ENCODE results near the gene DROSHA. TPM values are rescaled to one million over a fixed set of nuclear protein-coding genes. Genes with fewer than 3 reads are reported as not detected.

The DROSHA gene
- total RNA-seq, 3 donors from 2014 or later (not counting 1 experiment from before 2014, with no cell fraction given) = 44.9 to 55.9 (median 50.5) TPM

- no peaks in the 10 kb centered on the region for H3K36me3 Mint-ChIP-seq
- Histone ChIP-seq H3K4me1 (ENCODE audit: control insufficient read depth, insufficient read depth, low read length) (no peaks in the 10 kb centered on the region), H3K27ac (ENCODE audit: low read length) (no peak overlapping the region), H3K9me3 (ENCODE audit: control insufficient read depth, insufficient read depth, low read length) (no peaks in the 10 kb centered on the region), H3K27me3 (ENCODE audit: control insufficient read depth, insufficient read depth, low read length) (no peaks in the 10 kb centered on the region), H3K36me3 (ENCODE audit: control insufficient read depth, insufficient read depth, low read length) (no peaks in the 10 kb centered on the region), H3K4me3 (ENCODE audit: low read length) (no peak overlapping the region)
- intact Hi-C loops (cut with micrococcal nuclease) = no loop called here
- TF ChIP-seq CTCF (IDR thresholded peaks at IDR 0.05) = no peak
- no peaks in the 10 kb centered on the region for H3K4me1 Mint-ChIP-seq
- DNase-seq = no peak
- no peak for ATAC-seq
- H3K27ac Mint-ChIP-seq = no peak overlapping the region
- WGBS (ENCODE audit: insufficient coverage) = 39% methylated on average over 4 of the region's 4 CpGs
- H3K9me3 Mint-ChIP-seq = no peaks in the 10 kb centered on the region
- H3K27me3 Mint-ChIP-seq (ENCODE audit: low read depth in 2 of 2) = no peaks in the 10 kb centered on the region
- no peak overlapping the region for H3K4me3 Mint-ChIP-seq
Measured at GRCh38 chr5:31563216-31563615, 31.3 kb upstream of the DROSHA start.

GRCh38 chr5:31561946-31562345 is 30.1 kb upstream of the DROSHA start:
- no peak for ATAC-seq
- TF ChIP-seq CTCF (IDR thresholded peaks at IDR 0.05) = no peak
- H3K27ac ChIP-seq (ENCODE audit: low read length) = no peak overlapping the region
- H3K36me3 ChIP-seq (ENCODE audit: control insufficient read depth, insufficient read depth, low read length) = no peaks in the 10 kb centered on the region
- Mint-ChIP-seq H3K9me3 (no peaks in the 10 kb centered on the region), H3K27ac (no peak overlapping the region), H3K36me3 (no peaks in the 10 kb centered on the region), H3K27me3 (ENCODE audit: low read depth in 2 of 2) (no peaks in the 10 kb centered on the region), H3K4me1 (no peaks in the 10 kb centered on the region), H3K4me3 (no peak overlapping the region)
- H3K9me3 ChIP-seq (ENCODE audit: control insufficient read depth, insufficient read depth, low read length) = no peaks in the 10 kb centered on the region
- H3K4me1 ChIP-seq (ENCODE audit: control insufficient read depth, insufficient read depth, low read length) = no peaks in the 10 kb centered on the region
- 100% methylated on average over 1 of the region's 1 CpG for WGBS (ENCODE audit: insufficient coverage)
- intact Hi-C loops (cut with micrococcal nuclease) = no loop called here
- H3K4me3 ChIP-seq (ENCODE audit: low read length) = no peak overlapping the region
- no peak for DNase-seq
- H3K27me3 ChIP-seq (ENCODE audit: control insufficient read depth, insufficient read depth, low read length) = no peaks in the 10 kb centered on the region

- no peak overlapping the region for H3K4me3 Mint-ChIP-seq
- no peaks in the 10 kb centered on the region for H3K9me3 Mint-ChIP-seq
- DNase-seq (no peak), ATAC-seq (no peak)
- WGBS (ENCODE audit: insufficient coverage) = 96% methylated on average over 3 of the region's 3 CpGs
- Histone ChIP-seq H3K4me3 (ENCODE audit: low read length) (no peak overlapping the region), H3K36me3 (ENCODE audit: control insufficient read depth, insufficient read depth, low read length) (peaks cover 5% of the 10 kb centered on the region), H3K27me3 (ENCODE audit: control insufficient read depth, insufficient read depth, low read length) (no peaks in the 10 kb centered on the region), H3K27ac (ENCODE audit: low read length) (no peak overlapping the region), H3K9me3 (ENCODE audit: control insufficient read depth, insufficient read depth, low read length) (no peaks in the 10 kb centered on the region), H3K4me1 (ENCODE audit: control insufficient read depth, insufficient read depth, low read length) (no peaks in the 10 kb centered on the region)
- intact Hi-C loops (cut with micrococcal nuclease) = no loop called here
- H3K27ac Mint-ChIP-seq = no peak overlapping the region
- H3K27me3 Mint-ChIP-seq (ENCODE audit: low read depth in 2 of 2) = no peaks in the 10 kb centered on the region
- no peaks in the 10 kb centered on the region for H3K4me1 Mint-ChIP-seq
- TF ChIP-seq CTCF (IDR thresholded peaks at IDR 0.05) = no peak
- H3K36me3 Mint-ChIP-seq = no peaks in the 10 kb centered on the region
Measured at GRCh38 chr5:31559942-31560341, 28.0 kb upstream of the DROSHA start.

GRCh38 chr5:31556461-31556860 is 24.6 kb upstream of the DROSHA start:
- H3K36me3 ChIP-seq (ENCODE audit: control insufficient read depth, insufficient read depth, low read length) = peaks cover 28% of the 10 kb centered on the region
- H3K27ac ChIP-seq (ENCODE audit: low read length) = no peak overlapping the region
- no peak for ATAC-seq
- no peak for TF ChIP-seq CTCF (IDR thresholded peaks at IDR 0.05)
- H3K9me3 ChIP-seq (ENCODE audit: control insufficient read depth, insufficient read depth, low read length) = no peaks in the 10 kb centered on the region
- H3K4me3 ChIP-seq (ENCODE audit: low read length) = no peak overlapping the region
- no peaks in the 10 kb centered on the region for H3K4me1 ChIP-seq (ENCODE audit: control insufficient read depth, insufficient read depth, low read length)
- no peaks in the 10 kb centered on the region for H3K27me3 ChIP-seq (ENCODE audit: control insufficient read depth, insufficient read depth, low read length)
- no peak for DNase-seq
- H3K9me3 Mint-ChIP-seq = no peaks in the 10 kb centered on the region
- no peaks in the 10 kb centered on the region for H3K27me3 Mint-ChIP-seq (ENCODE audit: low read depth in 2 of 2)
- H3K27ac Mint-ChIP-seq = no peak overlapping the region
- intact Hi-C loops (cut with micrococcal nuclease) = no loop called here
- 94% methylated on average over 2 of the region's 3 CpGs for WGBS (ENCODE audit: insufficient coverage)
- no peaks in the 10 kb centered on the region for H3K4me1 Mint-ChIP-seq
- no peak overlapping the region for H3K4me3 Mint-ChIP-seq
- H3K36me3 Mint-ChIP-seq = peaks cover 22% of the 10 kb centered on the region
